KMS-11 (cell line): ENCODE results near the gene ZFAND3.

ENCODE experiments used
- H2AFZ ChIP-seq: fragments of 200-600 bp; sonication (generic); 2 replicates; pipeline ENCODE4 v1.6.1; 2016; ENCODE audit warnings: antibody characterized with exemption, mixed run types, low read depth
- H3K27ac ChIP-seq: fragments of 200-600 bp; sonication (generic); 2 replicates; pipeline ENCODE4 v1.6.1; 2016; ENCODE audit warnings: mild to moderate bottlenecking, mixed run types
- H3K27me3 ChIP-seq: fragments of 200-600 bp; sonication (generic); 2 replicates; pipeline ENCODE4 v1.6.1; 2017; ENCODE audit warnings: mild to moderate bottlenecking, low read depth, mixed run types, moderate library complexity; ENCODE audit not compliant: insufficient read depth
- H3K36me3 ChIP-seq: fragments of 200-600 bp; sonication (generic); 2 replicates; pipeline ENCODE4 v1.6.1; 2017; ENCODE audit warnings: mild to moderate bottlenecking, mixed run types; ENCODE audit not compliant: insufficient read depth
- H3K4me1 ChIP-seq: fragments of 200-600 bp; sonication (generic); 2 replicates; pipeline ENCODE4 v1.6.1; 2016; ENCODE audit warnings: mild to moderate bottlenecking, low read depth, mixed run types; ENCODE audit not compliant: poor library complexity, severe bottlenecking
- H3K4me2 ChIP-seq: fragments of 200-600 bp; sonication (generic); 2 replicates; pipeline ENCODE4 v1.7.0; 2016; ENCODE audit warnings: mild to moderate bottlenecking, mixed run types
- H3K4me3 ChIP-seq: fragments of 200-600 bp; sonication (generic); IDR thresholded peaks from 2 replicates; pipeline ENCODE4 v1.6.1; 2017; ENCODE audit warnings: low read depth, low read length, mixed read lengths; ENCODE audit not compliant: insufficient read depth
- H3K79me2 ChIP-seq: fragments of 200-600 bp; sonication (generic); 2 replicates; pipeline ENCODE4 v1.6.1; 2016; ENCODE audit warnings: low read depth, mixed run types; ENCODE audit not compliant: insufficient read depth
- H3K9ac ChIP-seq: fragments of 200-600 bp; sonication (generic); 2 replicates; pipeline ENCODE4 v1.6.1; 2016; ENCODE audit warnings: mild to moderate bottlenecking, mixed run types
- H4K20me1 ChIP-seq: fragments of 200-600 bp; sonication (generic); 2 replicates; pipeline ENCODE4 v1.6.1; 2016; ENCODE audit warnings: mild to moderate bottlenecking, mixed run types; ENCODE audit not compliant: insufficient read depth
- CTCF ChIP-seq: fragments of 200-600 bp; sonication (generic); conservative IDR thresholded peaks from 2 replicates; pipeline ENCODE4 v1.6.1; 2017; ENCODE audit warnings: low read depth, mild to moderate bottlenecking, antibody characterized with exemption, low read length, moderate library complexity, mixed read lengths

The ZFAND3 gene

DNA sequence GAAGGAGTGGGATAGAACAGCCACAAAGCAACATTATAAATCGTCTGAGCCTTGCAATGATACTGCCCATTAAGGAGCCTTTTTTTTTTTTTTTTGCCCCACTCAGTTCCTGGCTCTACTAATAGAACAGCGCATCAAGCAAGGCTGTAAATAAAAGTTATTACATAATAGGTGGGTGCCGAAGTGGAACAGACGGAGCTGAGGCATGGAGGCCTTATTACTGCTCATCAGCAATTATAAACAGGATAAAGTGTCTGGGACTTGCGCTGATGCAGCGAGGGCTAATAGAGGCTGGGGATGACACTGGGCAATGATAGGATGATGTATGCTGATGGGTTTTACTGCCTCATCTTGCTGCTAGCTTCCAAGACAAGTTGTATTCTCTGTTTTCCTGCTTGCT lies 272.1 kb downstream of the ZFAND3 start:
- Histone ChIP-seq H3K79me2 (no peaks in the 10 kb centered on the region), H3K4me2 (no peak overlapping the region), H3K4me3 (no peak overlapping the region), H3K9ac (no peak overlapping the region), H3K27me3 (no peaks in the 10 kb centered on the region), H2AFZ (no peak overlapping the region), H3K27ac (no peak overlapping the region), H3K4me1 (no peaks in the 10 kb centered on the region), H4K20me1 (no peaks in the 10 kb centered on the region), H3K36me3 (no peaks in the 10 kb centered on the region)
- no peak for TF ChIP-seq CTCF

- Histone ChIP-seq H3K36me3 (no peaks in the 10 kb centered on the region), H2AFZ (no peak overlapping the region), H3K4me1 (no peaks in the 10 kb centered on the region), H3K27ac (no peak overlapping the region), H3K4me2 (no peak overlapping the region), H3K79me2 (no peaks in the 10 kb centered on the region), H3K9ac (no peak overlapping the region), H3K27me3 (no peaks in the 10 kb centered on the region), H3K4me3 (no peak overlapping the region), H4K20me1 (no peaks in the 10 kb centered on the region)
- no peak for TF ChIP-seq CTCF
Measured at GRCh38 chr6:38092465-38092864, 272.9 kb downstream of the ZFAND3 start.

- Histone ChIP-seq H3K4me2 (no peak overlapping the region), H3K27me3 (no peaks in the 10 kb centered on the region), H4K20me1 (no peaks in the 10 kb centered on the region), H3K36me3 (no peaks in the 10 kb centered on the region), H3K4me3 (no peak overlapping the region), H3K9ac (no peak overlapping the region), H3K27ac (no peak overlapping the region), H2AFZ (no peak overlapping the region), H3K4me1 (no peaks in the 10 kb centered on the region), H3K79me2 (no peaks in the 10 kb centered on the region)
- TF ChIP-seq CTCF: no peak
Measured at GRCh38 chr6:38092964-38093363, 273.4 kb downstream of the ZFAND3 start.

DNA sequence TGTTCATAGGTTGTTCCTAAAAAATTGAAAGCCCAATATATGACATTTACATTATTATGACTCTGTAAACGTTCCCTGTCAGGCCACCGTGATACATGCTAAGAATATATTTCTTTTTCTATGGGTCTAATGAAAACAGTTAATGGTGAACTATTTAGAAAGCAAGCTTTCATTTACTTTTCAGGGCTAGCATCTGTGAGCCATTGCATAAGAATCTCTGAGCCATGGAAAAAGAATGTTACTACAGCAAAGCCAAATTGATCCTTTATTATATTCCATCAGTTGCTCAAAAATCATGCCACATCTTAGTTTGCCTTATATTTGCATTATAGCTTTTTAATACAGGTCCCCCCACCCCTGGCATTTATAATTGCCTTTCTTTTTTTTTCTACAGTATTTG lies 275.5 kb downstream of the ZFAND3 start:
- Histone ChIP-seq H3K4me3 (no peak overlapping the region), H3K79me2 (no peaks in the 10 kb centered on the region), H3K36me3 (no peaks in the 10 kb centered on the region), H3K9ac (no peak overlapping the region), H4K20me1 (no peaks in the 10 kb centered on the region), H3K27ac (no peak overlapping the region), H2AFZ (no peak overlapping the region), H3K27me3 (no peaks in the 10 kb centered on the region), H3K4me2 (no peak overlapping the region), H3K4me1 (peaks cover 14% of the 10 kb centered on the region)
- no peak for TF ChIP-seq CTCF
